BJ (cell line): ENCODE data around the gene SP7. TPM values are rescaled to one million over a fixed set of nuclear protein-coding genes. Genes with fewer than 3 reads are reported as not detected.

Experiments
- CTCF ChIA-PET: fragments of 350-600 bp; formaldehyde crosslinking; extraction: SDS; loops from one replicate; lab custom pipeline; 2021; ENCODE audit warnings: antibody characterized with exemption, inconsistent platforms; lab: Yijun Ruan, JAX
- POLR2A ChIA-PET: fragments of 300-600 bp; sonication (Branson Sonifier 250); formaldehyde crosslinking; extraction: SDS; loops from one replicate; lab custom pipeline; 2021; ENCODE audit warnings: antibody characterized with exemption; lab: Charles Lee
- DNase-seq: peaks from one replicate; pipeline ENCODE4 v3.0.0-alpha.2; 2011; ENCODE audit warnings: low read depth
- H3K27me3 ChIP-seq: 2 replicates; pipeline ENCODE4 v1.6.0; 2011; ENCODE audit warnings: low read length; ENCODE audit not compliant: control insufficient read depth, insufficient read depth
- H3K36me3 ChIP-seq: 2 replicates; pipeline ENCODE4 v1.5.1; 2011; ENCODE audit warnings: low read length; ENCODE audit not compliant: control insufficient read depth, insufficient read depth
- H3K4me3 ChIP-seq: 2 replicates; pipeline ENCODE4 v1.5.1; 2011; ENCODE audit warnings: low read depth, mild to moderate bottlenecking, control low read depth, low read length
- polyA plus RNA-seq: library from polyadenylated mRNA; depleted of rRNA; stranded (reverse); fragments of >200 nt; gene quantifications from 2 replicates; pipeline ENCODE4 v1.2.3, GENCODE V29; 2011
- TF ChIP-seq, protein P1 (sequence below): IDR thresholded peaks from 2 replicates; pipeline ENCODE4 v1.5.1; 2011; ENCODE audit warnings: low read depth, mild to moderate bottlenecking, control low read depth, inconsistent platforms, low read length, moderate library complexity; ENCODE audit not compliant: insufficient read depth

The SP7 gene
- polyA plus RNA-seq, 1 experiment: not detected

DNA sequence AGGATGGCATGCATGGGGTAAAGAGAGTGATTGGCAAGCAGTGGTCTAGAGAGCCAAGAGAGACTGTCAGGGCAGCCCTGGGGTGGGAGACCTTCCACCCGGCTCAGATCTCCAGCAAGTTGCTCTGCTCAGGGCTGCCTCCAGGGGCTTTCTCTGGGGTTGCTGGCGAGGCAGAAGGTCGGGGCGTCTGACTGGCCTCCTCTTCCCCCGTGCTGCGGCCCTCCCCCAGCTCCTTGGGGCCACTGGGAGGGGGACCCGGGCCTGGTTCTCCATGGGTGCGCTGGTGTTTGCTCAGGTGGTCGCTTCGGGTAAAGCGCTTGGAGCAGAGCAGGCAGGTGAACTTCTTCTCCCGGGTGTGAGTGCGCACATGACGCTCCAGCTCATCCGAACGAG, 8.1 kb downstream of the SP7 start:
- TF ChIP-seq, protein P1, sequence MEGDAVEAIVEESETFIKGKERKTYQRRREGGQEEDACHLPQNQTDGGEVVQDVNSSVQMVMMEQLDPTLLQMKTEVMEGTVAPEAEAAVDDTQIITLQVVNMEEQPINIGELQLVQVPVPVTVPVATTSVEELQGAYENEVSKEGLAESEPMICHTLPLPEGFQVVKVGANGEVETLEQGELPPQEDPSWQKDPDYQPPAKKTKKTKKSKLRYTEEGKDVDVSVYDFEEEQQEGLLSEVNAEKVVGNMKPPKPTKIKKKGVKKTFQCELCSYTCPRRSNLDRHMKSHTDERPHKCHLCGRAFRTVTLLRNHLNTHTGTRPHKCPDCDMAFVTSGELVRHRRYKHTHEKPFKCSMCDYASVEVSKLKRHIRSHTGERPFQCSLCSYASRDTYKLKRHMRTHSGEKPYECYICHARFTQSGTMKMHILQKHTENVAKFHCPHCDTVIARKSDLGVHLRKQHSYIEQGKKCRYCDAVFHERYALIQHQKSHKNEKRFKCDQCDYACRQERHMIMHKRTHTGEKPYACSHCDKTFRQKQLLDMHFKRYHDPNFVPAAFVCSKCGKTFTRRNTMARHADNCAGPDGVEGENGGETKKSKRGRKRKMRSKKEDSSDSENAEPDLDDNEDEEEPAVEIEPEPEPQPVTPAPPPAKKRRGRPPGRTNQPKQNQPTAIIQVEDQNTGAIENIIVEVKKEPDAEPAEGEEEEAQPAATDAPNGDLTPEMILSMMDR: no peak
- H3K27me3 ChIP-seq: peaks cover 12% of the 10 kb centered on the region
- H3K4me3 ChIP-seq: no peak overlapping the region
- H3K36me3 ChIP-seq: no peaks in the 10 kb centered on the region
- no peak for DNase-seq
- ChIA-PET CTCF (interaction anchor here (1.5 to 12.8 kb wide), 6 partner anchors 7 to 181 kb away, joined by 4 to 210 read pairs (median 11); partner anchors contain the start of gene SP7), POLR2A (no interaction called here)

DNA sequence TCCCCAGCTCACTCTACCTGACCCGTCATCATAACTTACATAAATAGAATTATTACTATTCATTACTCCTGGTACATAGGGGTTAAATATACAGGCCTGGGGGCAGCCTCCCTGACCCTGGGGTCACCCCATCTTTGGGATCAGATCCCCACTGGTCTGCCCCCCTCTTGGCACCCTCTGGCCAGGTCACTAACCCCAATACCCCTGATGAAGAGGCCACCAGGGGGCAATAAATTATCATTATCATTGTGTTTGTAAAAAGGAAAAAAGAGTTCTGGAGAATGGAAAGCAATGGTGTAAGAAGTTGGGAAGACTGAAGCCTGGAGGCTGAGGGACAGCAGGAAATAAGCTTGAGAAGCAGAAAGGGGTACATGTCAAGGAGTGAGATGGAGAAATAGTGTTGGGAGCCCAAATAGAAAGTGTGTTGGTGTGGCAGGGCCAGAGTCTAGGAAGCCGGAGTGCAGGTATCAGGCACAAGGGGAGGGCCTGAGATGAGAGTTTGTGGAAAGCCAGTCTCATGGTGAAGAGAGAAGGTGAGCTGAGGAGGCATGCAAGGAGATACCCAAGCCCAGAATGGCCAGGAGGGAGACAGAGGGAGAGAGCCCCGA, 8.6 kb downstream of the SP7 start:
- TF ChIP-seq, protein P1: peak; percentile 37
- Histone ChIP-seq H3K27me3 (peaks cover 10% of the 10 kb centered on the region), H3K36me3 (no peaks in the 10 kb centered on the region), H3K4me3 (no peak overlapping the region)
- POLR2A ChIA-PET: interaction anchor here (0.6 kb wide), 1 partner anchor 70 kb away, joined by 3 read pairs; no protein-coding TSS in a partner anchor
- no peak for DNase-seq
- CTCF ChIA-PET: interaction anchor here (0.5 to 12.8 kb wide), 10 partner anchors 8 to 182 kb away, joined by 3 to 210 read pairs (median 4); partner anchors contain the start of genes AMHR2 and SP7

DNA sequence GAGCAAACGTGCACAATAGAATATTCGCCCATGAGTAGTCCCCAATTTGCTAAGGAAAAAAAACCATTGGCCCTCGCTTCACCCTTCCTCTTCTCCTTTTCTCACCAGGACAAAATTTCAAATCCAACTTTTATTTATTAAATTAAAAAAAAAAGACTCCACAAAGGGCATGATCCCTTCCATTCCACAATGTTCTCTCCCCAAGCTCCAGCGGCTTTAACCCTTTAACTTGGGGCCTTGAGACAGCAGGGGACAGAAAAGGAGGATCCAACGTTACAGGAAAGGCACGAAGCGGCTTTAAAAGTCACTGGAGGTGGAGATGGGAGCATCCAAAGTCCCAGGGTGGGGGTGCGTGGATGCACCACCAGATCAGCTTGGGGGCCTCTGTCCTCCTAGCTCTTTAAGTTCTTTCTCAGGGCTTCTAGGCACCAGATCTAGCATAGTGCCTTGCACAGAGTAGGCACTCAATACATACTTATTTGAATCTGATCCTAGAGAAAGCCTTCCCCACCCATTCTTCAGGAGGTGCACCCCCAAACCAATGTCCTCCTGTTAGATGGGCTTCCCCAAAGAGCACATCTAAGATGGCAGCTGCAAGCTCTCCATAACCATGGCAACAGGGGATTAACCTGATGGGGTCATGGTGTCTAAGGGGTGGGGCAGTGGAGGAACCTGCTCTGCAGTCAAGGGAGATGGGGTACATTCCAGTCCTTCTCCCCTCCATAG, 9.5 kb downstream of the SP7 start:
- Histone ChIP-seq H3K4me3 (no peak overlapping the region), H3K27me3 (peaks cover 5% of the 10 kb centered on the region), H3K36me3 (no peaks in the 10 kb centered on the region)
- no peak for DNase-seq
- TF ChIP-seq, protein P1: no peak
- ChIA-PET CTCF (interaction anchor here (0.9 to 12.8 kb wide), 9 partner anchors 9 to 183 kb away, joined by 3 to 210 read pairs (median 10); partner anchors contain the start of genes AMHR2 and SP7), POLR2A (no interaction called here)

DNA sequence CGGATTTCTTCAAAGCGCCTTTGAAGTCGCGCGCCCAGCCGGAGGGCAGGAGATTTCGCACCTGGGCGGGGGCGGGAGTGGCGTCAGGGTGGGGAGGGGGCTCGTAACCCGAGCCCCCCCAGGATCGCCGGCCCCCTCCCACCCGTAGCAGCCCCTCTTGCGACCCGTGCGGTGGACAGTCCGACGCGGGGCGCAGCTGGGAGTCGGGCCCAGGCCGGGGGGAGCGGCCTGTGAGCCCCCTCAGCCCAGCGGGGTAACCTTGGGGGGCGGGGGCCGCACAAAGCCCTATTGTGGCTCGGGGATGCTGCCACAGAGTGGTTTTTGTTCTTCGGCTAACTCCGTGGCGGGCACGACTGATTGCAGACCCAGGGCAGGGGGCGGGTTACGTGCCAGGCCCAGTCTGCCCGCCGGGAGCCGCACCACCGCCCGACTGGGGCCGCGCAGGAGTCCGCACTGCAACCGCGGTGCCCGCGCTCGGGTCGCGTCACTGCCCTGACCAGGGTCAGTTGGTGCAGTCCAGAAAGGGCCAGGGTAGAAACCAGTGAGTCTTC, 10.6 kb downstream of the SP7 start:
- H3K4me3 ChIP-seq: peak overlapping the region; percentile 63
- POLR2A ChIA-PET: interaction anchor here (0.6 to 0.7 kb wide), 2 partner anchors 27 to 96 kb away, joined by 3 read pairs; no protein-coding TSS in a partner anchor
- no peak for DNase-seq
- CTCF ChIA-PET: interaction anchor here (0.6 to 12.8 kb wide), 22 partner anchors 9 to 456 kb away, joined by 3 to 210 read pairs (median 5); partner anchors contain the start of gene PFDN5
- TF ChIP-seq, protein P1: no peak
- H3K27me3 ChIP-seq: peaks cover 2% of the 10 kb centered on the region
- H3K36me3 ChIP-seq: no peaks in the 10 kb centered on the region
